TTC549 (cell line): ENCODE data around the gene PLD4.
"Not testable (repeated sequence)": the region's sequence is repeated elsewhere in the genome, so short reads cannot be mapped to it uniquely, and the experiment has no call there.

Experiments
- FAIRE-seq: peaks from 2 replicates; lab custom pipeline; 2012; peaks lifted over from hg19 to GRCh38; lab: Jason Lieb, UNC

Gene PLD4

DNA sequence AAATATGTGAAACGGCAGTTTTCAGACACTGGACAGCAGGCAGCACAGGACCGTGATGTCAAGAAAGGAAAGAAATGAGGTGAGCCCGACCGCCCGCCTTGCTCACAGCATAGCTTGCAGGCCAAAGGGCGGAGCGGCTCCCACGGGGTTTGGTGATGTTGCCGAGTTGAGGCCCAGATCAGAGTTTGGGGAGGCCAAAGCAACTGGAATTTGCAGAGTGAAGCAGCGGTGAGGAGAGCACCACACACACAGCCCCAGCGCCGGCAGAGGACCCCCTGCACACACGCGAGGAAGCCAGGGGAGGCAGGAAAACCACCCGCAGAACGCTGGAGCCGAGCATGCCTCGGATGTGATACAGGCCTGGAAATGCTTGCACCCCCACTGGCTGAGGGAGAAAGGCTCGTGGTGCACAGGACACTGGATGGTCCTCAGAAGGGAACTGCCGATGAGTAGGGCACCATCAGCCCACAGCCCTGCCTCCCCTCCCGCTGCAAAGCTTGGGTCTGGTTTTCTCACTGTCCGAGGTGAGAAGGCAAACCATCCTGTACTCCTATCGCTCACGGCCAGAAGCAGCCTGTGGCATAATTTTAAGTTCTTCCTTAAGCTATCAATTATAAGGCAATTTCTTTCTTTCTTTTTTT is 25.7 kb upstream of the PLD4 start:
- FAIRE-seq = no peak

DNA sequence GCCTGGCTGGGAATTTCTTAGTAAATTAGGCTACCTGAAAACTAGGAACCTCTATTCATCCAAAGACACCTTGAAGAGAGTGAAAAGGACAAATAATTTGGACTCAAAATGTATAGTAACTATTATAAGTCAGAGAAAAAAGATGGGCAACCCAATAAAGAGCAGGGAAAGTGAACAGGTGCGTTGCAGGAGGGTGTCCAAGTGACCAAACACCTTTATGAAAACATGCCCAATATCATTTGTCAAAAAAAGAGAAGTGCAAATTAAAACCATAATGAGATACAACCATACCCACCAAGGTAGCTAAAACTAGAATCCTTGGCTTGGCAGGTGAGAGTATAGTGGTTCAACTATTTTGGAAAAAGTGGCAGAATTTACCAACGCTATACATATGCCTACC is 24.9 kb upstream of the PLD4 start:
- no peak for FAIRE-seq

DNA sequence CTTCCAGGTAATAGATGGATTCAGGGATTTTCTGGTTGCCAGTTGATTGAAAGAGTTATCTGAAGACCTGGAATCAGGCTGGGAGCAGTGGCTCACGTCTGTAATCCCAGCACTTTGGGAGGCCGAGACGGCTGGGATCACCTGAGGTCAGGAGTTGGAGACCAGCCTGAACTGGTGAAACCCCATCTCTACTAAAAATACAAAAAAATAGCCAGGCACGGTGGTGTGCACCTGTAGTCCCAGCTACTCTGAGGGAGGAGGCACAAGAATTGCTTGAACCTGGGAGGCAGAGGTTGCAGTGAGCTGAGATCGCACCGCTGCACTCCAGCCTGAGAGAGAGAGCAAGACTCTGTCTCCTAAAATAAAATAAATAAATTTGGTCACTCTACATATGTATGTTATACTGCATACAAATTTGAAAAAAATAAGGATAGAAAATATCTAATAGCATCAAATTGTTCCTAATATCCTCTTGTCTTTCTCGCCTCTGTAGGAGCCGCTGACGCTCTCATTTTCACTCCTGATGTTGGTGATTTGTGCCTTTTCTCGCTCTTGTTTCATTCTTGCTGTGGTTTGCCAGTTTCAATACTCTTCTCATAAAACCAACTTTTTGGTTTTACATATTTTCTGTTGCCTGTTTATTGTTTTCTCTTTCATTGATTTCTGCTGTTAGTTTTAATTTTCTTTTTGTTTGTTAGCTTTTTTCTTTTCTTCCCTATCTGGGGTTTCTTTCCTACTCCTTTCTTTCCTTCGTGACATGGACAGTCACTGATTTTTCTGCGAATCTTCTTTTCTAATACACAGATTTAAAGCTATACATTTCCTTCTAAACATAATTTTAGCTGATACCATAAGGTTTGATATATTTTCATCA is 23.8 kb upstream of the PLD4 start:
- FAIRE-seq = no peak

DNA sequence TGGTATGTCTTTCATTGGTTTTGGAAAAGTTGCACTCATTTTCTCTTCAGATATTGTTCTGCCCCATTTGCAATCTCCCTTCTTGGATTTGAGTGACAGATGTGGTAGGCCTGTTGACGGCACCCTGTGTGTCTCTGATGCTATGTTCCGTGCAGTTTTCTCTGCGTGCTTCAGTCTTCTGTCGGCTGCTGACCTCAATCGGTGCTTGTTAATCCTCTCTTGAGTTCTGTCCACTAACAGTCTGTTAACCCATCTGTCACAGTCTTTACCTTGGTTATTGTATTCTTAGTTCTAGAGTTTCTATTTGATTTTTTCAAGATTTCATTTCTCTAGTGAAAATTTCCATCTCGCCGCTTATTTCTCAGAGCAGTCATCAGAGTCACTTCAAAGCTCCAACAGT is 20.7 kb upstream of the PLD4 start:
- FAIRE-seq = no peak

DNA sequence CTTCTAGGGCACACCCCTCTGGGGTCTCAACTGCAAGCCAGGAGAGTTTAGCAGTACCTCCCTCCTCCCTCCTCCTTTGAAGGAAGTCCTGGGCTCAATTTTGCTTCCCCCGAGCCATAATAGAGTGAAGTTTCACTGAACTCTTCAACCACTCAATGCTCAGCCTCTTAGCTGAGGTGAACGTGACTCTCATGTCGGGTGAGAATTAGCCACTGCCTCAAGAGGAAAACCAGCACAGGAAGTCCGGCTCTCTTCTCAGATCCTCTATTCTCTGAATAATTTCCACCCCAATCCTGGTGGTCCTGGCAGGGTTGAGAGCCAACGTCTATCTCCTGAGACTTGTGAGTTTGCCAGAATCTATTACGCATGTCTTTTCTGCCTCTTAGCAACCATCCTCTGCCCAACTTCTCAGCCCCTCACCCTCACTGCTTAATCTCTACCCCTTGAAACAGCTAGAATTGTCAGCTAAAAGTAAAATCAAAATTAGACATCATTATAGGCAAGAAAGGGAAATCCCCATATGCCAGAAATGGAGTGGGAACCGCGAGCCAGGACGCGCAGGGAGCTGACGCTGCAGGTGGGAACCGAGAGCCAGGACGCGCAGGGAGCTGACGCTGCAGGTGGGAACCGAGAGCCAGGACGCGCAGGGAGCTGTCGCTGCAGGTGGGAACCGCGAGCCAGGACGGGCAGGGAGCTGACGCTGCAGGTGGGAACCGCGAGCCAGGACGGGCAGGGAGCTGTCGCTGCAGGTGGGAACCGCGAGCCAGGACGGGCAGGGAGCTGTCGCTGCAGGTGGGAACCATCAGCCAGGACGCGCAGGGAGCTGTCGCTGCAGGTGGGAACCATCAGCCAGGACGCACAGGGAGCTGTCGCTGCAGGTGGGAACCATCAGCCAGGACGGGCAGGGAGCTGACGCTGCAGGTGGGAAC is 19.8 kb upstream of the PLD4 start:
- FAIRE-seq = not testable (repeated sequence)

DNA sequence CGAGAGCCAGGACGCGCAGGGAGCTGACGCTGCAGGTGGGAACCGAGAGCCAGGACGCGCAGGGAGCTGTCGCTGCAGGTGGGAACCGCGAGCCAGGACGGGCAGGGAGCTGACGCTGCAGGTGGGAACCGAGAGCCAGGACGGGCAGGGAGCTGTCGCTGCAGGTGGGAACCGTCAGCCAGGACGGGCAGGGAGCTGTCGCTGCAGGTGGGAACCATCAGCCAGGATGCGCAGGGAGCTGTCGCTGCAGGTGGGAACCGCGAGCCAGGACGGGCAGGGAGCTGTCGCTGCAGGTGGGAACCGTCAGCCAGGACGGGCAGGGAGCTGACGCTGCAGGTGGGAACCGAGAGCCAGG is 19.1 kb upstream of the PLD4 start:
- FAIRE-seq = not testable (repeated sequence)

DNA sequence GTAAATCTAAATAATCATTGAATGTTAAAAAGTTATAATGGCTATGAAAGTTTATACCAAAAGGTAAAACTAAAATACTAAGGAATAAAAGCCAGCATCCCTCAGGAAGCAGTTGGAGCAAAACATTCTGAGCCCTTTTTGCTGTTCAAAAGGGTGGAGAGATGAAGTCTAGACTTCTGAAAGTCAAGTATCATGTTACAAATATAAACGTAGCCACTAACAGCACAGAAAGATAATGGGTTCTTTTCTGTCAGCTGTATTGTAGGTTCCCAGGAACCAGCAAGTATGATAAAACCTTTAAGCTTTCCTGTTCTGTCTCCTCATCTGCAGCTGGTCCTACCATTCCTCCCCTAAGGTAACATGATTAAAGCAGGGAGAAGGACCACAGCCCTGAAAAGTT is 16.4 kb upstream of the PLD4 start:
- FAIRE-seq = no peak

DNA sequence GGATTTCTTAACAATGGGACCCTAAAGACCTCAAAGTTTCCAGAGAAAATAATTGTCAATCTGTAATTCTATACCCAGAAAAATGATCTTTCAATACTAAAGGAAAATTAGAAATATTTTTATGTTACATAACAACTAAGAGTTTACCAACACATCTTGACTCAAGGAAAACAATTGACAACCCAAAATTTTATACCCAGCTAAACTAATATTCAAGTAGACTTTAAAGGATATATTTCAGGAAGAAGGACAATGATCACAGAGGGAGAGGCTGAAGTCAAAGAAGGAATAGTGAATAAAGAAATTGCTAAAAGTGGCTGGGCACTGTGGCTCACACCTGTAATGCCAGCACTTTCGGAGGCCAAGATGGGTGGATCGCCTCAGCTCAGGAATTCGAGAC is 12.6 kb upstream of the PLD4 start:
- FAIRE-seq = no peak

DNA sequence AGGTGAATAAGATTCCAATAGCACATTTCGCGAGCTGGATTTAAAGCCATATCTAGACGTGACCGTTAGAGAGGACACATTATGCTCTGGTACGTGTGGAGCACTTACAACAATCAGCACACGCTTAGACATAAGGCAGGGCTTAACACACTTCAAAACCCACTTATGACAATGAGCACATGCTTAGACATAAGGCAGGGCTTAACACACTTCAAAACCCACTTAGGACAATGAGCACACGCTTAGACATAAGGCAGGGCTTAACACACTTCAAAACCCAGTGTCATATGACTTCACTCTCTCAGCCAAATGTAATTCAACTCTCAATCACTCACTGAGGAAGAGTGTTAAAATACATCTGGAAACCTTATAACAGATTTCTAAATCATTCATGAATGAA is 11.2 kb upstream of the PLD4 start:
- FAIRE-seq = no peak

DNA sequence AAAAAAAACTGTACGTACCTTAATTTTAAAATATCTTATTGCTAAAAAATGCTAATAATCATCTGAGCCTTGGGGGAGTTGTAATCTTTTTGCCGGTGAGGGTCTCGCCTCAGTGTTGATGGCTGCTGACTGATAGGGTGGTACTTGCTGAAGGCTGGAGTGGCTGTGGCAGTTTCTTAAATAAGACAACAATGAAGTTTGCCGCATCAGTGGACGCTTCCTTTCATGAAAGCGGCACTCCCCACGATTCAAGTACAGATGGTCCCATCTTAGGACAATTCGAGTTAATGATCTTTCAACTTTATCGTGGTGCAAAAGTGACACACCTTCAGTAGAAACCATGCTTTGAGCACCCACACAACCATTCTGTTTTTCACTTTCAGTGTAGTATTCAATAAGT is 7.6 kb upstream of the PLD4 start:
- no peak for FAIRE-seq

DNA sequence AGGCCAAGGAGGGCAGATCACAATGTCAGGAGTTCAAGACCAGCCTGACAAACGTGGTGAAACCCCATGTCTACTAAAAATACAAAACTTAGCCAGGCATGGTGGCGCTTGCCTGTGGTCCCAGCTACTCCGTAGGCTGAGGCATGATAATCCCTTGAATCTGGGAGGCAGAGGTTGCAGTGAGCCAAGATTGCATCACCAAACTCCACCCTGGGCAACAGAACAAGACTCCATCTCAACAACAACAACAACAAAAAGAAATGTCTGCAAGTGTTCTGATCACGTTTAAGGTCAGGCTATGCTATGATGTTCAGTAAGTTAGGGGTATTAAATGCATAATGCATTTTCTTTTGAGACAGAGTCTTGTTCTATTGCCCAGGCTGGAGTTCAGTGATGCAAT is 6.7 kb upstream of the PLD4 start:
- FAIRE-seq = no peak

DNA sequence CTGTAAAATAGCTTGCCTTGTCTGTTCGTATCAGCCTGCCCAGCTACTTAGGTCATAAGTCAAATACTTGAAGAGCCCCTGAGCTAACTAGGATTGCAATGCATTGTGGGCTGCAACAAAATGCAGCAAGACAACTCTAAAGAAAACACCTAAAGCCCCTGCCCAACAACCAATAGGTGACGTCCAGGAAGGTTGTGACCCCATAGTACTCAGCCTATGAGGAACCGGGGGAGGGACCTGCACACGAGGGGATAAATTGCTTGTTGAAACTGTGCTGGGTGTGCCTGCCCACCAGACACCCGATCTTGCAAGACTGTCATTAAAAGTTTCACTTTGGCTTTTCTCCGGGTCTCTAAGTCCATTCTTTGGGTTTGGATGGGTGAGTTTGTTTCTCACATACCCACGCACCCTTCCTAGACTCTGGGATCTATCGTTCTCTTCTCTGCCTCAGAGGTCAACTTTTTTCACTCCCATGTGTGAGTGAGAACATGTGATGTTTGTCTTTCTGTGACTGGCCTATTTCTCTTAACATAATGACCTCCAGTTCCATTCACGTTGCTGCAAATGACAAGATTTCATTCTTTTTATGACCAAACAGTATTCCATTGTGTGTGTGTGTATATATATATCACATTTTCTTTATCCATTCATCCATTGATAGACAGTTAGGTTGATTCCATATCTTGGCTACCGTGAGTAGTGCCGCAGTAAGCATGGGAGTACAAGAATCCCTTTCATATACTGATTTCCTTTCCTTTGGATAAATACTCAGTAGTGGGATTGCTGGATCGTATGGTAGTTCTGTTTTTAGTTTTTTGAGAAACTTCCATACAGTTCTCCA is 5.3 kb upstream of the PLD4 start:
- not testable (repeated sequence) for FAIRE-seq

DNA sequence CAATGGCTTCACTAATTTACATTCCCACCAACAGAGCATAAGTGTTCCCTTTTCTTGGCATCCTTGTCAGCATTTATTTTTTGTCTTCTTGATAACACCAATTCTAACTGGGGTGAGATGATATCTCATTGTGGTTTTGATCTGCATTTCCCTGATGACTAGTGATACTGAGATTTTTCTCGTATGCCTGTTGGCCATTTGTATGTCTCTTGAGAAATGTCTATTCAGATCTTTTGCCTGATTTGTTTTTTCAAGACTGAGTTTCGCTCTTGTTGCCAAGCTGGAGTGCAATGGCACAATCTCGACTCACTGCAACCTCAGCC is 4.7 kb upstream of the PLD4 start:
- no peak for FAIRE-seq

DNA sequence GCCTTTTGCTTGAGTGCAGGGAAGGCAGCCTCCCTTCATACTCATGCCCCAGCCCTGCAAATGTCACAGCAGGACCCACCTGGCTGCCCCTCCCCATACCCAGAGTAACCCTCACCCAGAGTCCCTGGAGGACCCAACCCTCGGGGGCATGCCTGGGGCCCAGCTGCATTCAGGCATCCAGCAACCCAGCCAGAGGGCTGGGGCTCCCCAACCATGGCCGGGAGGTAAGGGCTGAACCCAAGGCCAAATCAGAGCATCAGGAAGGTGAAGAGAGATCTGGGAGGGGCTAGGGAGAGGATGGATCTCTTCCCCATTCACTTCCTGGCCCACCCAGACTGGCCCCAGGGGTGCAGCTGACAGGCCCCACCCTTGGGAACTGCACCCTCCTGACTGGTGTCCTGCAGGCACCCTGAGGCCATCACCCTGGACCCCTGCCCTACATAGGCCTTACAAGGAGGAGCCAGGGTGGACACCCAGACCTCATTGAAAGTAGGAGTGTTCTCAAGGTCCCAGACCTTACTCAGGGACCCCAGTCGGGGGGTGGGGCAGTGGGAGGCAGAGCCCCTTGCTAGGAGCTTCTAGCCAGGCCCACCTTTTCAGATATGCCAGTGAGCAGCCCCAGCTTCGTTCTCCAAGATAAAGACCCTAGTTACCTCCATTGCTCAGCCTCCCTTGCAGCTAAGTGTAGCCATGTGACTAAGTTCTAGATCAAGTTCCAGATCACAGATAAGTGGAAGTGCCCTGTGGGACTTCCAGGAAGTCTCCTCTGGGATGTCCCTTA is 849 bp upstream of the PLD4 start:
- FAIRE-seq = no peak

DNA sequence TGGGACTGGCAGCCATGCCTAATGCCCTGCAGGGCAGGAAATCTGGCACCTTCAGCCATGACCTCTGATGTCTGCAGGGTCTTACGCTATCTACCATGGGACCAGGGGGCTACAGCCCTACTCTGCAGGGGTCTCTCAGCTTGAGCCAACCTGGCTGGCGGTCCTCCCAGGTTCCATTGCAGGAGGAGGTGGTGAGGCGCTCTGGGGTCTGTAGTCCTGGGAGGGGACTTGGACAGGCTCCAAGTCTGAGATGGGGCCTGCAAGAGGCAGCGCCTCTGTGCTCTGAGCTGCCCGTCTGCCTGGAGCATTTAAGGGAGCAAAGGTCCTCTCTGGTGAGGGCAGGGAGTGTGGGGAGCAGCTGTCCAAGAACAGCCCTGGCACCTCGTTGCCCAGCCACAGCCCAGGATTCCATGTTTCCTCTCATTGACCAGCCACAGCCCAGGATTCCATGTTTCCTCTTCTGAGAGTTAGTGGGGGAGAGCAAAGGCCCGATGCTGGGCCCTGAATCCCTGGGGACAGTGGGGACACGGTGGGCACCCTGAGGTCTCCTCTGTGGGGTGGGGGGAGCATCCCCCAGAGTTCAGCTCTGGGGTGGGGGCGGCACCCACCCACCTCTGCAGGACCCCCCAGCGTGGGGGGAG is 655 bp downstream of the PLD4 start:
- FAIRE-seq = no peak

DNA sequence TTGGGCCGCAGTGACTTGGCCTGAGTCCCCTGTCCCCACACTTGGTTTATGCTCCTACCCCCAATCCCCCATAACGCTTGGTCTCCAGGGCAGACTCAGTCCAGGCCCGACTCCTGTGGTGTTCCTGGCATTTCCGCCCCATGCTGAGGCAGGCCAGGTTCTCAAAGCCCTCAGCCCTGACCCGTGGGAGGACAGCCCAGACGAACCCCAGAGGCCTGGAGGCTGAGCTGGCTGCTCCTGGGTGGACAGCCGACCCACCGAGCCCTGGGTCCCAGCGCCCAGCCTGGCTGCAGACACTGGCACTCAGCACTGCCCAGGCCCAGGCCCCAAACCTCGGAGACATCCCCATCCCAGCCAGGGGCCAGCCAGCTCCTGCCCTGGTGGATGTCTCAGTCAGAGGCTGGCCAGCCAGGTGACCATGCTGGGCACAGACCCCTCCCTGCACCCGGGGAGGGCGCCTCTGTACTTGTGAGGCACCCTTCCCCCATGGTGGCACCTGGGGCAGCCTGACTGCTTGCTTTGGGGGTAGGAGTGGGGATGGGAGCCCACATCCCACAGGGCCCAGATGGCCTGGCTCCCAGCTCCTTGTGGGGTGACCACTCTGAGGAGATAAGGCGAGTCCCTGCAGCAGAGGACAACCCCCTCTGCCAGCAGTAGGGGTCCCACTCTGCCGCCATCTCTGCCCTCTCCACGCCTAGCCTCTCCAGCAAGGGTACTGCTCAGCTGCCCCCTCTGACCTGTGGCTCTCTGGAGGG is 1.4 kb downstream of the PLD4 start:
- no peak for FAIRE-seq

DNA sequence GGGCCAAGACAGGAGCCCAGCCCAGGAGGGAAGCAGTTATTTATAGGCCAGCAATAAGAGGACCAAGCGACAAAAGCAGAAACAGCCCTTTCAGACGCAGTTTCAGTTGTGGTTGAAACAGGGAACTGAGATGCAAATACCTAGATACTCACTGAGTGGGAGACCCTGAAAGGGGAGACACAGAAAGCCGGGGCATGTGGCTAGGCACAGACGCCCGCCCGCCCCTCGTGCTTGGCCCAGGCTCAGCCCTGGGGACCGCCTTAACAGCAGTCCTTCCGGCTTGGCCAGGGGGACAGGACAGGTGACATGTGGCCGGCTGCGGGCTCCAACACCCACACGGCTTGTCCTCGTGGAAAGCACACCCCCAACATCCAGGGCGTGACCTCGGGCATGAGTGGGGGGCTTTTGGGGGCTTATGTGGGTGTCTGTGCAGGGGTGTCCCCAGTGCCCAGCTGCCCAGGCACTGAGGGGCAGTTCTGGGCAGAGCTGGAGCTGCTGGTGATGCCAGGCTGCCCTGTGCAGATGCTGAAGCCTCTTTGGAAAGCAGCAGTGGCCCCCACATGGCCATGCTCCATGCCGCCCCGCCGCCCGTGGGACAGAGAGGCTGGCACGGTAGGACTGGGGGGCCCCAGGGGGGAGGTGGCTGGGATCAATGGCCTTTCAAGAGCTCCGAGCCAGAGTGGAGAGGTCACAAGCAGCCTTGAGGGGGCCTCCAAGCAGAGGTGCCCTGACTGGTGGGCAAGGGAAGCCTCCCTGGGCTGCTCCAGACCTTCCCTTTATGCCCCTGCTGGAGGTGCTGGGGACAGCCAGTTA is 2.1 kb downstream of the PLD4 start:
- no peak for FAIRE-seq

DNA sequence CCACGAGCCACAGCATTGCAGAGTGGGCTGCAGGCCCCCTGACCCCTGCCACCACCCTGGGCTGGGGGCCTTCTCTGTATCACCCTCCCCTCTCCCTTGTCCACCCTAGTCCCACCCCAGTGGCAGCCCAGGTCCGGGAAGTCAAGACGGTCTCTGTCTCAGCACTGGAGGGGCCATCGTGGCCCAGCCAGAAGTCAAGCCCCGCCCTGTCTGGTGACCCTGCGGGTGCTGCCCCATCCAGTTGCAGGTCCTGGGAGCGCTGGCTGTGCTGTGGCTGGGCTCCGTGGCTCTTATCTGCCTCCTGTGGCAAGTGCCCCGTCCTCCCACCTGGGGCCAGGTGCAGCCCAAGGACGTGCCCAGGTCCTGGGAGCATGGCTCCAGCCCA is 2.7 kb downstream of the PLD4 start:
- no peak for FAIRE-seq

DNA sequence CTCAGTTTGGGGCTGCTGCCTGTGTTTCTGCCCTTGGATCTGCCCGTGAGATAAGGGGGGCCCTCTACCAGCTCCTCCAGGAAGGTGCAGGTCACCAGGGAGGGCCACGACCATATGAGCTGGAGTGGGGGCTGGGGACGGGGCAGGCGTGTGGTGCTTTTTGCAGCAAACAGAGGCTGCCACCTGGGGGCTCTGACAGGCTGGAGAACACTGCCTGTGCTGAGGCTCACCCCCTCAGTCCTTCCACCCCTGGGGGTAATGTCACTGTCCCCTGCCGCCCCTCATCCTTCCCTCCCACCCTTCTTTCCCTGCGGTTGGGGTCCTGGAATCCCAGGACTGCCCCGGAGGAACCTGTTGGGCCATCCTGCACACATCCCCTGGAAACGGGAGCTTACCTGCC is 3.2 kb downstream of the PLD4 start:
- no peak for FAIRE-seq
